Testis (tissue), 3 donors: ENCODE data around the gene MACF1. TPM values are rescaled to one million over a fixed set of nuclear protein-coding genes. Genes with fewer than 3 reads are reported as not detected.

ENCODE experiments used
- DNase-seq: peaks from one replicate; pipeline ENCODE4 v3.0.0-alpha.2; 2019
- H3K27ac ChIP-seq, 2 donors: fragments of 200-600 bp; sonication (generic); one replicate each; pipeline ENCODE4 v1.5.1; 2019
- H3K27me3 ChIP-seq: fragments of 200-600 bp; sonication (generic); one replicate; pipeline ENCODE4 v1.5.1; 2019
- H3K36me3 ChIP-seq: fragments of 200-600 bp; sonication (generic); one replicate; pipeline ENCODE4 v1.5.1; 2017; ENCODE audit warnings: low read depth; ENCODE audit errors: missing control alignments
- H3K4me1 ChIP-seq: fragments of 200-600 bp; sonication (generic); one replicate; pipeline ENCODE4 v1.5.1; 2019
- H3K4me3 ChIP-seq, 2 donors: fragments of 200-600 bp; sonication (generic); one replicate each; pipeline ENCODE4 v1.5.1; 2017 to 2019
- H3K9me3 ChIP-seq: fragments of 200-600 bp; sonication (generic); one replicate; pipeline ENCODE4 v1.5.1; 2017
- CTCF ChIP-seq, 3 experiments: fragments of 450-650 bp in 2 of 3; fragments of 200-600 bp in 1 of 3; sonication (generic) in 1 of 3; IDR thresholded peaks; one replicate each; pipeline ENCODE4 v1.5.1; 2016 to 2019; ENCODE audit warnings: antibody characterized with exemption in 3 of 3, mild to moderate bottlenecking in 2 of 3, moderate library complexity in 1 of 3
- POLR2A ChIP-seq: fragments of 450-650 bp; IDR thresholded peaks from one replicate; pipeline ENCODE4 v1.6.1; 2017; ENCODE audit warnings: antibody characterized with exemption, mild to moderate bottlenecking, moderate library complexity
- WGBS, 2 donors: methylation state at CpG; one replicate each; pipeline ENCODE4 v1.1.5; 2018; 5-methylcytosine and 5-hydroxymethylcytosine counted together
- intact Hi-C: fragments of 100-400 bp; cut with DNase I; formaldehyde crosslinking; loops from one replicate; pipeline ENCODE4 v1.15.1; 2023; ENCODE audit warnings: low total_unique reads
- polyA plus RNA-seq: library from polyadenylated mRNA; stranded (reverse); fragments of 350-450 nt; fragmentation: Illumina TruSeq; extraction: RNeasy Lipid Tissue Mini Kit (QIAGEN cat#74804); gene quantifications from one replicate; pipeline ENCODE4 v1.2.3, GENCODE V29; 2014; ENCODE audit warnings: low read depth, low replicate concordance; ENCODE audit not compliant: insufficient read depth
- total RNA-seq, 2 donors: library from RNA; depleted of rRNA; stranded (reverse); fragments of >200 nt; gene quantifications; one replicate each; pipeline ENCODE4 v1.2.3, GENCODE V29; 2016

Gene MACF1
- total and polyA plus RNA-seq, 3 donors from 2014 or later, result 136 to 494 (median 422) TPM

- no peaks in the 10 kb centered on the region for H3K36me3 ChIP-seq
- H3K27ac ChIP-seq, result no peak overlapping the region
- TF ChIP-seq CTCF (IDR thresholded peaks at IDR 0.05) (no peak), POLR2A (no peak)
- intact Hi-C loops, result no loop called here
- H3K9me3 ChIP-seq, result no peaks in the 10 kb centered on the region
- DNase-seq, result no peak
- no peaks in the 10 kb centered on the region for H3K27me3 ChIP-seq
- 86 to 89% methylated on average over 5 of the region's 5 CpGs for WGBS, 2 donors
- H3K4me1 ChIP-seq, result no peaks in the 10 kb centered on the region
- H3K4me3 ChIP-seq, result no peak overlapping the region
Observed at GRCh38 chr1:39301606-39302005, 97.1 kb downstream of the MACF1 start.

GRCh38 chr1:39305555-39305954, 101.1 kb downstream of the MACF1 start:
- Histone ChIP-seq H3K4me1 (no peaks in the 10 kb centered on the region), H3K27ac (no peak overlapping the region), H3K36me3 (no peaks in the 10 kb centered on the region), H3K4me3 (no peak overlapping the region), H3K9me3 (no peaks in the 10 kb centered on the region), H3K27me3 (no peaks in the 10 kb centered on the region)
- no peak for DNase-seq
- TF ChIP-seq CTCF (IDR thresholded peaks at IDR 0.05), result no peak
- no peak for TF ChIP-seq POLR2A
- intact Hi-C loops, result no loop called here
- 90 to 97% methylated on average over 2 of the region's 2 CpGs for WGBS, 2 donors

GRCh38 chr1:39310015-39310414, 105.5 kb downstream of the MACF1 start:
- intact Hi-C loops, result no loop called here
- H3K36me3 ChIP-seq, result no peaks in the 10 kb centered on the region
- no peaks in the 10 kb centered on the region for H3K27me3 ChIP-seq
- H3K27ac ChIP-seq, result no peak overlapping the region
- no peak for DNase-seq
- no peak overlapping the region for H3K4me3 ChIP-seq
- H3K9me3 ChIP-seq, result no peaks in the 10 kb centered on the region
- 82 to 84% methylated on average over 6 of the region's 6 CpGs for WGBS, 2 donors
- no peak for TF ChIP-seq POLR2A
- TF ChIP-seq CTCF (IDR thresholded peaks at IDR 0.05), result no peak
- H3K4me1 ChIP-seq, result no peaks in the 10 kb centered on the region

GRCh38 chr1:39310691-39311090, 106.2 kb downstream of the MACF1 start:
- no peaks in the 10 kb centered on the region for H3K27me3 ChIP-seq
- no peaks in the 10 kb centered on the region for H3K36me3 ChIP-seq
- H3K27ac ChIP-seq, result no peak overlapping the region
- no peak for TF ChIP-seq POLR2A
- no peak for TF ChIP-seq CTCF (IDR thresholded peaks at IDR 0.05)
- no peak for DNase-seq
- H3K4me1 ChIP-seq, result no peaks in the 10 kb centered on the region
- 63 to 77% methylated on average over 4 of the region's 4 CpGs for WGBS, 2 donors
- no peak overlapping the region for H3K4me3 ChIP-seq
- H3K9me3 ChIP-seq, result no peaks in the 10 kb centered on the region
- intact Hi-C loops, result no loop called here

- no peak for DNase-seq
- Histone ChIP-seq H3K4me1 (no peaks in the 10 kb centered on the region), H3K27me3 (no peaks in the 10 kb centered on the region), H3K36me3 (no peaks in the 10 kb centered on the region), H3K4me3 (no peak overlapping the region), H3K27ac (no peak overlapping the region), H3K9me3 (no peaks in the 10 kb centered on the region)
- intact Hi-C loops, result no loop called here
- TF ChIP-seq POLR2A (no peak), CTCF (IDR thresholded peaks at IDR 0.05) (no peak)
- 81 to 85% methylated on average over 8 of the region's 8 CpGs for WGBS, 2 donors
Observed at GRCh38 chr1:39317111-39317510, 112.6 kb downstream of the MACF1 start.
